NT2/D1 (cell line): ENCODE results near the gene LAMB2.

ENCODE experiments used
- SUZ12 ChIP-seq: IDR thresholded peaks from 2 replicates; pipeline ENCODE4 v1.6.1; 2011; ENCODE audit not compliant: insufficient read length, insufficient read depth; ENCODE audit errors: extremely low read depth
- YY1 ChIP-seq: IDR thresholded peaks from 2 replicates; pipeline ENCODE4 v1.6.1; 2011; ENCODE audit not compliant: insufficient read length, insufficient read depth
- ZNF274 ChIP-seq: IDR thresholded peaks from 2 replicates; pipeline ENCODE4 v1.6.1; 2011; ENCODE audit warnings: mild to moderate bottlenecking, low read depth, low read length

DNA sequence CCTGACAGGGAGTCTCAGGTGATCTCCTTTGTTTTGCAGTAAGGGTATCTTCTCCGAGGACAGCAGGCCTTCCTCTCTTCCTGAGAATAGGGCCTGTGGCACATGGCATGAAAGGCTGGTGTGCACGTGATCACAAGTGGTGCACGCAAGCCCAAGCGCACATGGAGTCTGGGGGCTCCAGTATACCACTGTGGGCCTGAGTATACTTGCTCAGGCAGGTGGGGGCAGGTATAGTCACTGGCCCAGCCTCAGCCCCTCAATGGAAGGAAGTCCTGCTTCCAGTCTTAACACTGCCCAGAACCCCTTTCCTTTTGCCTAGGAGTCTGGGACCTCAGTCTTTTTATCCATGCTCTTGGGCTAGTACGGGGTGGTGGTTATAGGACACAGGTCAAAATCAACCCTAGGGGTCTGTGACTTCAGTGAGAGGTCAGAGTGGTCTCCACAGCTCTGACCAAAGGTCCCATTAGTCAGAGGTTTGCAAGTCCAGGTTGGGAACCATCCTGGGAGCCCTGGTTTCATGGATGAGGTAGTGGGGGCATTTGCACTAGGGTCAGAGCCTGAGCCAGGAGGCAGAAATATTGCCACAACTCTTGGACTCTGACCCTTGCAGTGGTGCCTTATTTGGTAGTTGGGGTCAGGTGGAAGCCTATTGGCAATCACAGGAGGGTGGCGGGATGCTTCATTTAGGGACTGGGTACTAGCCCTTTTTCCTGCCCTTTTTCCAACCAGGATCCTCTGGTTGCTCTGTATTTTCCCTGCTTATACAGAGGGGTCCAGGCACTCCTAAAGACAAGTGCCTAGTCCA, 34.1 kb upstream of the LAMB2 start:
- TF ChIP-seq ZNF274 (no peak), SUZ12 (no peak), YY1 (no peak)
